LoVo (cell line): ENCODE measurements around the gene LSM4.

Experiments
- DNase-seq: peaks from one replicate; pipeline ENCODE4 v3.0.0-alpha.2; 2016; ENCODE audit warnings: low spot score

Gene LSM4

DNA sequence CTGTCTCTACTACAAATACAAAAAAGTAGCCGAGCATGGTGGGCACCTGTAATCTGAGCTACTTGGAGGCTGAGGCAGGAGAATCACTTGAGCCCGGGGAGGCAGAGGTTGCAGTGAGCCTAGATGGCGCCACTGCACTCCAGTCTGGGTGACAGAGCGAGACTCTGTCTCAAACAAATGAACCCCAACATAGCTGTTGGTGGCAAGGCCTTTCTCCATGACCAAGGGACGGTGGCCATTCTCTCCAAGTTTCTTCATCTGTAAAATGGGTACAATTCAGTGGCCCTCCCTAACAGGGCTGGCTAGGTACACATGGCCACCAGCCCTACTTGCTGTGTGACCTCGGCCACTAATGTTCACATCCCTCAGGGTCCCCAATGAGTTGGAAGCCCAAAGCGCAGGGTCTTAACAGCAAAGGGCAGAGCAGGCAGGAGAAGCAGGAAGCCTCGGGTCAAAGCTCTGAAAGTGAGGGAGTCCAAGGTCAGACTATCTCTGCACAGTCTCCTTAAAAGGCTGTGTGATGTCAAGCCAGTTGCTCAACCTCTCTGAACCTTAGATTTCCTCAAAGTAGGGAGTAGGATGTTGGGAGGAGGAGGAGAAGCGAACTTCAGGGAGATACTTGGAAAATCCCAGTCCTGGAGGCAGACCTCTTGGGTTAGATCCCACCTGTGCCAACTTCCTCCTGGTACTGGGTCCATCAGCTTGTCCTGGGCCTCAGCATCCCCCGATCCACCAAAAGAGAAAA is 44.2 kb downstream of the LSM4 start:
- no peak for DNase-seq

DNA sequence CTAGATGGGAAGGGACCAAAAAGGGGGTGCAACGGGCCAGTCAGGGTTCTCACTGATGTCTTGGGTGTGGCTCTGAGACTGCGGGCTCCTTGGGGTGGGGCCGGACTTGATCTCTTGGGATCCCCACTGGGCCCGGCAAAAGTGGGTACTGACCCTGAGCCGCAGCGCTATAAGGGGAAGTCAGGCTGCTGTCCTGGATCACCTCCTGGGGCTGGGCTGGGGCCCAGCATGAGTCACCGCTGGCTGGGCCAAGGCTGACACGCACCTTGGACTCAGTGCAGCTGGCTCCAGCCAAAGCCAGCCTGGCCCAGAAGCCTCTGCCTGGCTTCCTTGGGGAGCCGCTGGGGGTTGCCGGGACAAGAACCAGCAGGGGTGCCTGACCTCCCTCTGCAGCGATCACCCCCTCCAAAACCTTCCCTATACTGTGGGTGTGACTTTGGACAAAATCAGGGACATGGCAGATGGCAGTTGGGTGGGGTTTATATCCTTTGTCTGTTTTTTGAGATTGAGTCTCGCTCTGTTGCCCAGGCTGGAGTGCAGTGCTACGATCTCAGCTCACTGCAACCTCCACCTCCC is 48.0 kb downstream of the LSM4 start:
- DNase-seq: peak; percentile 89

- peak; percentile 58 for DNase-seq
These were observed 48.6 kb downstream of the LSM4 start, which contains the start of gene IQCN for GRCh38 chr19:18274219-18274780. Gene IQCN, minus strand, starts transcription at chr19:18274452. Its CDS starts 4,974 bp downstream, at chr19:18269478.

- no peak for DNase-seq
These were observed 49.2 kb downstream of the LSM4 start for GRCh38 chr19:18273561-18274218.

DNA sequence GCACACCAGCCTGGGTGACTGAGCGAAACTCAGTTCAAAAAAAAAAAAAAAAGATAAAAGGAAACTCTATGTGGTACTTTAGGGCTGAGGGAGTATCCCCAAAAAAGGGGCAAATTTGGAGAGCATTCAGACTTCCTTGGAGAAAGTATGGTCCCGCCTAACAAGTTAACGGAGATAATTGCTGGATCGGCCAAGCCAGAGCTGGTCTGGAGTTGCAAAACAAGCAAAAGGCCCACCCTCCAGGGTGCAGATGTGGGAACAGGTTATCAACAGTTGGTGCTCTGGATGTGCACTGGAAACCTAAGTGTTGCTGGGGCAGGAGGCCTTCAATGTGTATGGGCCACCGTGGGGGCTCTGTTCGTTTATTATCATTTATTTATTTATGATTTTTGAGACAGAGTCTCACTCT is 51.4 kb downstream of the LSM4 start:
- no peak for DNase-seq

- DNase-seq: no peak
These were observed 52.5 kb downstream of the LSM4 start for GRCh38 chr19:18270326-18270725.

DNA sequence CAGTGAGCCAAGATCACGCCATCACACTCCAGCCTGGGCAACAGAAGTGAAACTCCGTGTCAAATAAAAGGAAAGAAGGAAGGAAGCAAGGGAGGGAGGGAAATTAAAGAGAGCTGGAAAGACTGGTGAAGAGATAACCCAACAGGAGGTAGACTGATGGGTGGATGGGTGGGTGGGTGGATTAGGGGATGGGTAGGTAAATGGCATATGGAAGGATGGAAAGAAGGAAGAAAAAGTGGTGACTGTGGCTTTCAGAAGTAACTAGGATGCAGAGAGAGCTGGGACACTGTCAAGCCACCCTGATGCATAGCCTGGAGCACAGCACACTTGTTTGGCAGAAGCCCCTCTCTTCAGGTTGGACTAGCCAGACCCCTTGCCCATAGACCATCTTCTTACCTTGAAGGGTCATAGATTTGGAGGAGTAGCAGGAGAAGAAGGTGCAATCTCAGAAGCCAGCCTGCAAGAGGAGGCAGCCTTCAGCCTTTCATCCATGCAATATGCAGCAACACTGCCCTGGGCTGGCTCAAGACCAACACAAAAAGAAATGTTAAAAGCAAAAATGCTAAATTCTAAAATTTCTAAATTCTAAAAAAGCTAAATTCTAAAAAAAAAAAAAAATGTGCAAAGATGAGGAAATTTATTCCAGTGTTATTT is 53.7 kb downstream of the LSM4 start:
- DNase-seq: no peak

- no peak for DNase-seq
These were observed 55.8 kb downstream of the LSM4 start for GRCh38 chr19:18266771-18267686.

DNA sequence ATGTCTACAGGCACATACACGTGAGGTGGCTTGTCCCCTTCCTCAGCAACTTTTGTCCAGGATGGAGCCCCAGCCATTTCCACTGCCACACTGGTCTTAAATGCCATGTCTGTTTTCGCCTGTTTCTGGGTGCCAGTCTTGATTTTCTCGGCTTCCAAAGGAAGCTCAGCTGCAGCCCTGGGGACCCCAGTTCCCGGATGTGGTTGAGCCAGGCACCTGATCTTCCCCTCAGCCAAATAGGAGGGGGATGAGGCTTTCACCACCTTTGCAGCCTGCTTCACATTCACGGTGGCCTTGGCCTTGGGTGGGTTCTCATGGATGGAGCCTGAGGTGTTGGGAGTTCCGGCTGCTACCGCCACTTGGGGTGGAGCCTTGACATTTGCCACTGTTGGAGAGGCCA is 57.3 kb downstream of the LSM4 start:
- no peak for DNase-seq

GRCh38 chr19:18264971-18265540 is 57.8 kb downstream of the LSM4 start:
- no peak for DNase-seq

DNA sequence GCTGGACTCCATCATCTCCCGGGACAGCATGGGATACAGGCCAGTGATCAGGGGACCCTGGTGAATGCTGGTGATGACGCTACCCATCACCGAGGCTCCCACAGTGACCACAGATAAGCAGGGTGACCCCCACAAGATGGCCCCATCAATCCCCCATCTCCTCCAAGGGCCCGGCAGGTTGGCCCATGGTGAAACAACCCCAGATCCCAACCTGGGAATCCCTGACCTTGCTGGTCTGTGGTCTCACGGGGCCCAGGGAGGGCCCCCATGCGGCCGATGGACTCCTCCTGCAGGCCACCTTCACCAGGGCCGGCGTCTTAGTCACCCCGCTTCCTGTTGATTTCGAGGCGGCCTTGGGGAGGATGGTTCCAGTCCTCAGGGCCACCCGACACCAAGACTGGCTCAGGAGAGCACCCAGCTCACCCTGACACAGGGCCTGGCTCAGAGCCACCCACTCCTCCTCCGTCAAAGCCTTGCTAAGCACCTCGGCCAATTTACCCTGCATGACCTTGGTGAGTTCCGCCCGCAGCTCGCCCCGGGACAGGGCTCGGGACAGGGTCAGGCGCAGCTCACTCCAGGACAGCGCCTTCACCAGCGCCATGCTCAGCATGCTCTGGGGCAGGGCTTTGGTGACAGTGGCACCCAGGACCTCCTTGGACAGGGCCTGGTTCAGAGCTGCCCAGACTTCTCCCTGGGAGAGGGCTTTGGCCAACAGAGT is 58.6 kb downstream of the LSM4 start:
- no peak for DNase-seq

GRCh38 chr19:18263324-18264136 is 59.3 kb downstream of the LSM4 start:
- DNase-seq: no peak

DNA sequence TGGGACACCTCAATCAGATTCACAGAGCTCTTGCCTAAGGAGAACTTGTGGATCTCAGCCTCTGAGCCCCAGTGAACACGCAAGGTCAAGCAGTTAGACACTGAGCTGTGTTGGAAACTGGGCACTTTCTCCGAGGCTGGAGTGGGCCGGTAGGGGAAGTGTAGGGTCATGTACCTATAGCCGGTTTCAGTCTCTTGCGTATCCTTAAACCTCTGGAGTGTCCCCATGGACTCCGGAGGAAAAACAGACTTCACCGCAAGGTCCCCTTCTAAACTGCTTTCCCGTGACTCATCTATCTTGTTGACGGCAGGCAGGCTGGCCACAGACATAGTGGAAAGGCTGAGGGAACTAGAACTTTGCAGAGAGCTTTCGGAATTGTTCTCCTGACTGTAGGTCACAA is 60.0 kb downstream of the LSM4 start:
- DNase-seq: no peak

- no peak for DNase-seq
These were observed 60.7 kb downstream of the LSM4 start for GRCh38 chr19:18262144-18262543.

GRCh38 chr19:18261474-18261873 is 61.4 kb downstream of the LSM4 start:
- no peak for DNase-seq

DNA sequence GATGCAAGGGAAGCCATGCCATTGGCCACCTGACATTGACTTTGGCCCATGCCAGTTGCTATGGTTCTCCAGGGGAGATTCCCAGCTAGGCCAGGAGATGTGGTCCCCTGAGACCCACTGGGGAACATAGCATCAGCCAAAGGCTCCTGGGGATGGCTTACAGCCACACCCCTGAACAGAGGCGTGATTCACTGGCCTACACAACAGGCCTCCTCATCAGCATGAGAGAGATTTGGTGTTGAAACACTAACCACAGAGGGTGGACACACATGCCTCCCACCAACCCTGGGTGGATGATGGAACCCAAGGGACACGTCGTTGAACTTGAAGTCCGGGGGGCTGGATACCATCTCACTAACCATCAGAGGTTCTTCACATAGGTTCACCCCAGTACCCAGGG is 63.0 kb downstream of the LSM4 start:
- no peak for DNase-seq

GRCh38 chr19:18257503-18258470 is 65.1 kb downstream of the LSM4 start:
- DNase-seq: no peak
